ENCODE data around the gene INTS14. TPM values are rescaled to one million over a fixed set of nuclear protein-coding genes. Genes with fewer than 3 reads are reported as not detected.

INTS14 gene
- total and polyA plus RNA-seq, 12 donors: 16.4 to 64.6 (median 34.4) TPM

DNA sequence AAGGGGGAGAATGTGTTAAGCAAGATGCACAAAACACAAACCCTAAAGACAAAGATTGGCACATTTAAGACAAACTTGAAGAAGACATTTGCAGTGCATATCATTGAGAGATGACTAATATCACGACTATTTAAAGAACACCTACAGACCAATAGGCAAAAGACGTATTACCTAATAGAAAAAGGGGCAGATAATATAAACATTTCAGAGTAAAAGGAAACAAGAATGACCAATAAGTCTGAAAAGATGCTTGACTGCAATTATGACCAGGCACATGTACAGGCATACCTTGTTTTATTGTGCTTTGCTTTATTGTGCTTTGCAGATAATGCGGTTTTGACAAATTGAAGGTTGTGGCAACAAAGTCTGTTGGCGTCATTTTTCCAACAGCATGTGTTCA is 75.7 kb downstream of the INTS14 start:
- no peak for DNase-seq
- peaks cover 18 to 23% of the 10 kb centered on the region in 2 donors for H3K4me1 ChIP-seq (replicated peaks in 1 of 2)
- TF ChIP-seq, protein P1, sequence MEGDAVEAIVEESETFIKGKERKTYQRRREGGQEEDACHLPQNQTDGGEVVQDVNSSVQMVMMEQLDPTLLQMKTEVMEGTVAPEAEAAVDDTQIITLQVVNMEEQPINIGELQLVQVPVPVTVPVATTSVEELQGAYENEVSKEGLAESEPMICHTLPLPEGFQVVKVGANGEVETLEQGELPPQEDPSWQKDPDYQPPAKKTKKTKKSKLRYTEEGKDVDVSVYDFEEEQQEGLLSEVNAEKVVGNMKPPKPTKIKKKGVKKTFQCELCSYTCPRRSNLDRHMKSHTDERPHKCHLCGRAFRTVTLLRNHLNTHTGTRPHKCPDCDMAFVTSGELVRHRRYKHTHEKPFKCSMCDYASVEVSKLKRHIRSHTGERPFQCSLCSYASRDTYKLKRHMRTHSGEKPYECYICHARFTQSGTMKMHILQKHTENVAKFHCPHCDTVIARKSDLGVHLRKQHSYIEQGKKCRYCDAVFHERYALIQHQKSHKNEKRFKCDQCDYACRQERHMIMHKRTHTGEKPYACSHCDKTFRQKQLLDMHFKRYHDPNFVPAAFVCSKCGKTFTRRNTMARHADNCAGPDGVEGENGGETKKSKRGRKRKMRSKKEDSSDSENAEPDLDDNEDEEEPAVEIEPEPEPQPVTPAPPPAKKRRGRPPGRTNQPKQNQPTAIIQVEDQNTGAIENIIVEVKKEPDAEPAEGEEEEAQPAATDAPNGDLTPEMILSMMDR (IDR thresholded peaks at IDR 0.05): no peak
- TF ChIP-seq POLR2A (IDR thresholded peaks at IDR 0.05): no peak
- WGBS, 4 donors: 88 to 96% (median 91%) methylated on average over 4 of the region's 4 CpGs
- H3K36me3 ChIP-seq (replicated peaks in 1 of 2): no peaks in the 10 kb centered on the region
- H3K27ac ChIP-seq: no peak overlapping the region
- H3K27me3 ChIP-seq: no peaks in the 10 kb centered on the region
- H3K9me3 ChIP-seq (replicated peaks in 1 of 3): no peaks in the 10 kb centered on the region
- intact Hi-C loops (cut with DNase I): no loop called here
- H3K4me3 ChIP-seq: no peak overlapping the region

DNA sequence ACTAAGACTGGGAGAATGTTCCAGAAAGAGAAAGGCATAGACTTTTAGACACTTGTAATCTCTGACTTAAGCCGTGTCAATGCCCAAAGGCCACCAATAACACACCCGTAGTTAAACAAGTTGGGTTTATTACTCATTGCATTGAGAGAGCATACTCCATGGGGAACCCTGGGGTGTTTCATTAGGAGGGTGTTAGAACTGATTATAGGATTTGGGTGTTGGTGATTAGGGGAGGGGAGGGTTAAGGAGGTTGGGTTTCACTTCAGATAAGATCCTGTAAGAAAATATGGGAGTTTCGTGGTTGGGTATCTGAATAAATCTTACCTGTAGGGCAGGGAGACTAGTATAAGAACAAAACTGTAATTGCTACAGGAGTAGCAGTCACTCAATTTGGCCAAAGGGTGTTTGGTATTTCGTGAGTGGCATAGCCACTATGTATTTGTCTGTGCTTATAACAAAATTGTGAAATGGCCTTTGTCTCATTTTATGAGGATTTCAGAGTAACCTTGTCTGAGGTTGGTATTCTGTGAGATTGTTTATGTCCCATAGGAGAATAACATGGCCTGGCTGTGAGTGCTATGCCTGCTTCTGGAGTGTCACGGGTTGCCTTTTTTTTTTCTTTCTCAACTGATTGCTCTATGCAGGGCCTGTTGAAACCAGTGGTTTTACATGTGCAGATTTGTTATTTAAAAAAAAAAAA is 77.7 kb downstream of the INTS14 start:
- H3K36me3 ChIP-seq (replicated peaks in 1 of 2): no peaks in the 10 kb centered on the region
- WGBS, 4 donors: 47 to 58% (median 56%) methylated on average over 5 of the region's 5 CpGs
- H3K4me1 ChIP-seq (replicated peaks in 1 of 2): peaks cover 23 to 27% of the 10 kb centered on the region in 2 donors
- no peak for DNase-seq
- H3K27ac ChIP-seq: peak overlapping the region in 4 of 5 donors; percentile 29 to 79 (median 43)
- intact Hi-C loops (cut with DNase I): no loop called here
- no peaks in the 10 kb centered on the region for H3K27me3 ChIP-seq
- H3K9me3 ChIP-seq (replicated peaks in 1 of 3): no peaks in the 10 kb centered on the region
- no peak overlapping the region for H3K4me3 ChIP-seq
- no peak for TF ChIP-seq POLR2A (IDR thresholded peaks at IDR 0.05)
- TF ChIP-seq, protein P1 (IDR thresholded peaks at IDR 0.05): no peak

DNA sequence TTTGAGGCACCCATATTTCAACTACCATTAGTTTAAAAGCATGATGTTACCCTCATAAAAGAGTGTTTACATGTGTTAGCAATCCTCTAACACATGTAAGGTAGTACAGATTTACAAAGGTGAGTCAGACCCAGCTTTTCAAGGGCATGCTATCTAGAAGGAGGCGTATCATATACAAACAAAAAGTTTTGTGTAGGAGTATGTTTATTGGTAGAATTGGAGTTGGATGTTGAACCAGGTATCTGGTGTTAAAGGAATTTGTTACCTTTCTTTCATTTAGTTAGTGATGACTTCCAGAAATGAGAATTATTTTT is 78.2 kb downstream of the INTS14 start:
- peak in 1 of 7 donors; percentile 15 for DNase-seq
- 38 to 60% (median 50%) methylated on average over 1 of the region's 1 CpG for WGBS, 4 donors
- no peaks in the 10 kb centered on the region for H3K27me3 ChIP-seq
- no peaks in the 10 kb centered on the region for H3K36me3 ChIP-seq (replicated peaks in 1 of 2)
- peaks cover 23 to 27% of the 10 kb centered on the region in 2 donors for H3K4me1 ChIP-seq (replicated peaks in 1 of 2)
- no peak for TF ChIP-seq POLR2A (IDR thresholded peaks at IDR 0.05)
- TF ChIP-seq, protein P1 (IDR thresholded peaks at IDR 0.05): no peak
- H3K4me3 ChIP-seq: no peak overlapping the region
- intact Hi-C loops (cut with DNase I): no loop called here
- no peaks in the 10 kb centered on the region for H3K9me3 ChIP-seq (replicated peaks in 1 of 3)
- peak overlapping the region in 4 of 5 donors; percentile 29 to 79 (median 43) for H3K27ac ChIP-seq

DNA sequence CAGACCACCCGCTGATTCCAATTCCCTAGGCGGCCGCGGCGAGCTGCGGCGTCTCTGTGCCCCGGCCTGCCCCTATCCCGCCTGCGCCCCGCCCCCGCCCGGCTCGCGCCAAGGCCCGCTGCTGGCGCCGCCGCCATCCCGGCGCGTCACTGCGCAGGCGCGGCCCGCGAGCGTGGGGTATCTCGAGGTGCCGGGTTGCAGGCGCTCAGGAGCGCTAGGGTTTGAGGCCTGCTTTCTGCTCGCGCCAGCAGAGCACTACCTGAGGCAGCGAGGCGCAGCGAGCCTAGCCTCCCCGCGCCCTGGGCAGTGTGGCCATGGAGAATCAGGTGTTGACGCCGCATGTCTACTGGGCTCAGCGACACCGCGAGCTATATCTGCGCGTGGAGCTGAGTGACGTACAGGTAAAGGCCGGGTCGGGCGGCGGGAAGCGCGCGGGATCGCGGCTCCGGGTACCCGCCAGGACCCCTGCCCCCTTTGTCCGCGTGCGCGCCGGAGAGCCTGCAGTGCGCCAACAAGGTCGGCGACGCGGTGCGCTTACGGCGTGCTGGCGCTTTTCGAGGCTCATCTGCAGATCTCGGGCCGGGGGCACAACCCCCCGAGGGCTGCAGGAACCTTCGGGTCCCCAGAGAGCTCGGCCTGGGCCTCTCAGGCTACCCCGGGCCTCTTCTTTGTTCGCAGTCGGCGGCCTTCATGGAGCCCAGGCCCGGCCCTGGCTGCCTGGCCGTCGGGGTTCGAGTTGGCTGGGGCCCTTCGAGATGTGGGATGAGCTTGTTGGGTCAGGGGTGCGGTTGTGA is 80.4 kb downstream of the INTS14 start, which contains the start of gene HACD3:
TSS of gene HACD3 (plus strand) at position 146 of the 794 bp plus-strand sequence. CDS start at position 315, 169 bp downstream.
- Histone ChIP-seq H3K9me3 (replicated peaks in 1 of 3) (no peaks in the 10 kb centered on the region), H3K4me1 (replicated peaks in 1 of 2) (peaks cover 23 to 27% of the 10 kb centered on the region in 2 donors), H3K27ac (peak within 1 kb of the TSS in 3 of 5 donors; percentile 38 to 85 (median 79)), H3K4me3 (peak within 1 kb of the TSS; percentile 1 to 96 (median 31)), H3K27me3 (no peaks in the 10 kb centered on the region), H3K36me3 (replicated peaks in 1 of 2) (no peaks in the 10 kb centered on the region)
- 0 to 1% (median 1%) methylated on average over 23 to 88 of the region's 88 CpGs for WGBS, 4 donors
- intact Hi-C loops (cut with DNase I): no loop called here
- TF ChIP-seq, protein P1 (IDR thresholded peaks at IDR 0.05): no peak
- peak in 1 of 2 donors; percentile 60 for TF ChIP-seq POLR2A (IDR thresholded peaks at IDR 0.05)
- peak; percentile 77 to 89 (median 87) for DNase-seq
